Smooth muscle cell (in vitro differentiated cells): ENCODE data around the gene ZNF420. TPM values are rescaled to one million over a fixed set of nuclear protein-coding genes. Genes with fewer than 3 reads are reported as not detected.
"Not testable (repeated sequence)": the region's sequence is repeated elsewhere in the genome, so short reads cannot be mapped to it uniquely, and the experiment has no call there.

Experiments used
- DNase-seq: peaks from one replicate; lab custom pipeline; 2025; ENCODE audit not compliant: unreplicated experiment; lab: John Stamatoyannopoulos, UW
- H2AFZ ChIP-seq: fragments of 200-600 bp; sonication (generic); 2 replicates; pipeline ENCODE4 v1.6.0; 2016; ENCODE audit warnings: antibody characterized with exemption, low read depth, mild to moderate bottlenecking
- H3F3A ChIP-seq: fragments of 200-600 bp; sonication (generic); 2 replicates; pipeline ENCODE4 v1.6.0; 2017; ENCODE audit warnings: antibody characterized with exemption, low read depth
- H3K27ac ChIP-seq: fragments of 200-600 bp; sonication (generic); 2 replicates; pipeline ENCODE4 v1.5.1; 2016; ENCODE audit warnings: low read depth, mild to moderate bottlenecking
- H3K27me3 ChIP-seq: fragments of 200-600 bp; sonication (generic); 2 replicates; pipeline ENCODE4 v1.6.1; 2016; ENCODE audit warnings: low read depth, mild to moderate bottlenecking
- H3K36me3 ChIP-seq: fragments of 200-600 bp; sonication (generic); 2 replicates; pipeline ENCODE4 v1.5.1; 2016; ENCODE audit warnings: low read depth
- H3K4me1 ChIP-seq: fragments of 200-600 bp; sonication (generic); 2 replicates; pipeline ENCODE4 v1.5.1; 2016; ENCODE audit warnings: low read depth
- H3K4me2 ChIP-seq: fragments of 200-600 bp; sonication (generic); 2 replicates; pipeline ENCODE4 v1.6.0; 2016; ENCODE audit warnings: mild to moderate bottlenecking
- H3K4me3 ChIP-seq: fragments of 200-600 bp; sonication (generic); 2 replicates; pipeline ENCODE4 v1.5.1; 2016; ENCODE audit warnings: mild to moderate bottlenecking
- H3K79me2 ChIP-seq: fragments of 200-600 bp; sonication (generic); 2 replicates; pipeline ENCODE4 v1.6.0; 2016; ENCODE audit warnings: low read depth, mild to moderate bottlenecking
- H3K9ac ChIP-seq: fragments of 200-600 bp; sonication (generic); 2 replicates; pipeline ENCODE4 v1.6.0; 2016; ENCODE audit warnings: low read depth
- H3K9me3 ChIP-seq: fragments of 200-600 bp; sonication (generic); replicated peaks from 2 replicates; pipeline ENCODE4 v1.5.1; 2016; ENCODE audit warnings: low read depth
- H4K20me1 ChIP-seq: fragments of 200-600 bp; sonication (generic); 2 replicates; pipeline ENCODE4 v1.6.0; 2016; ENCODE audit warnings: low read depth
- WGBS: methylation state at CpG from one replicate; pipeline ENCODE4 v1.1.7; 2016; ENCODE audit warnings: low lambda C conversion rate; 5-methylcytosine and 5-hydroxymethylcytosine counted together
- polyA plus RNA-seq: library from polyadenylated mRNA; unstranded; fragments of >200 nt; fragmentation: Nextera tagmentation; extraction: Ambion mirVana; gene quantifications from 2 replicates; pipeline ENCODE4 v1.2.1, GENCODE V29; 2016
- total RNA-seq: library from RNA; depleted of rRNA; stranded (reverse); fragments of >200 nt; gene quantifications from 2 replicates; pipeline ENCODE4 v1.2.3, GENCODE V29; 2014
- TF ChIP-seq, protein P1 (sequence below): fragments of 200-600 bp; sonication (generic); IDR thresholded peaks from 2 replicates; pipeline ENCODE4 v1.5.1; 2017; ENCODE audit warnings: borderline replicate concordance, mild to moderate bottlenecking, antibody characterized with exemption; ENCODE audit not compliant: insufficient read depth, poor library complexity, severe bottlenecking

ZNF420 gene
- total and polyA plus RNA-seq, 2 experiments from 2014 or later = 4.9 to 11.0 TPM

DNA sequence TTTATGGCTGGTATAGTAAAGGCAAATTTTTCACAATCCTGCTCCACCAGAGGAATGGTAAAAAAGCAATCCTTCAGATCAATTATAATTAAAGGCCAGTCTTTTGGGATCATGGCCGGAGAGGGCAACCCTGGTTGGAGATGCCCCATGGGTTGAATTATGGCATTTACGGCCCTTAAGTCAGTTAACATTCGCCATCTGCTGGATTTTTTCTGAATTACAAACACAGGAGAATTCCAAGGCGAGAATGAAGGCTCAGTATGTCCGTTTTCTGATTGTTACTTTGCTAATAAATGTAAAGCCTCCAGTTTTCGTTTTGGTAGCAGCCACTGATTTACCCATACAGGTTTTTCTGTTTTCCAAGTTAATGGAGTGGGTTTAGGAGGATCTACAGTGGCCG, 33.5 kb downstream of the ZNF420 start:
- not testable (repeated sequence) for H3K9ac ChIP-seq, H3K4me2 ChIP-seq, H3K27me3 ChIP-seq, H2AFZ ChIP-seq, H3K27ac ChIP-seq, H3K79me2 ChIP-seq, DNase-seq, H4K20me1 ChIP-seq, H3K4me1 ChIP-seq, H3K4me3 ChIP-seq, H3F3A ChIP-seq
- peaks cover 54% of the 10 kb centered on the region for H3K9me3 ChIP-seq
- WGBS = 79% methylated on average over 7 of the region's 7 CpGs
- TF ChIP-seq, protein P1, sequence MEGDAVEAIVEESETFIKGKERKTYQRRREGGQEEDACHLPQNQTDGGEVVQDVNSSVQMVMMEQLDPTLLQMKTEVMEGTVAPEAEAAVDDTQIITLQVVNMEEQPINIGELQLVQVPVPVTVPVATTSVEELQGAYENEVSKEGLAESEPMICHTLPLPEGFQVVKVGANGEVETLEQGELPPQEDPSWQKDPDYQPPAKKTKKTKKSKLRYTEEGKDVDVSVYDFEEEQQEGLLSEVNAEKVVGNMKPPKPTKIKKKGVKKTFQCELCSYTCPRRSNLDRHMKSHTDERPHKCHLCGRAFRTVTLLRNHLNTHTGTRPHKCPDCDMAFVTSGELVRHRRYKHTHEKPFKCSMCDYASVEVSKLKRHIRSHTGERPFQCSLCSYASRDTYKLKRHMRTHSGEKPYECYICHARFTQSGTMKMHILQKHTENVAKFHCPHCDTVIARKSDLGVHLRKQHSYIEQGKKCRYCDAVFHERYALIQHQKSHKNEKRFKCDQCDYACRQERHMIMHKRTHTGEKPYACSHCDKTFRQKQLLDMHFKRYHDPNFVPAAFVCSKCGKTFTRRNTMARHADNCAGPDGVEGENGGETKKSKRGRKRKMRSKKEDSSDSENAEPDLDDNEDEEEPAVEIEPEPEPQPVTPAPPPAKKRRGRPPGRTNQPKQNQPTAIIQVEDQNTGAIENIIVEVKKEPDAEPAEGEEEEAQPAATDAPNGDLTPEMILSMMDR = peak; percentile 7
- H3K36me3 ChIP-seq = peaks cover 59% of the 10 kb centered on the region

GRCh38 chr19:37114001-37114400, 35.8 kb downstream of the ZNF420 start:
- WGBS = 98% methylated on average over 9 of the region's 9 CpGs
- H3K4me3 ChIP-seq = no peak overlapping the region
- no peak overlapping the region for H2AFZ ChIP-seq
- DNase-seq = no peak
- H3K9ac ChIP-seq = no peak overlapping the region
- TF ChIP-seq, protein P1 = peak; percentile 15
- no peaks in the 10 kb centered on the region for H3F3A ChIP-seq
- H3K9me3 ChIP-seq = peaks cover 51% of the 10 kb centered on the region
- H3K27me3 ChIP-seq = no peaks in the 10 kb centered on the region
- no peak overlapping the region for H3K27ac ChIP-seq
- no peak overlapping the region for H3K4me2 ChIP-seq
- H3K79me2 ChIP-seq = no peaks in the 10 kb centered on the region
- no peaks in the 10 kb centered on the region for H4K20me1 ChIP-seq
- H3K36me3 ChIP-seq = peaks cover 42% of the 10 kb centered on the region
- no peaks in the 10 kb centered on the region for H3K4me1 ChIP-seq

GRCh38 chr19:37122093-37122492, 43.9 kb downstream of the ZNF420 start:
- not testable (repeated sequence) for H3K27me3 ChIP-seq

GRCh38 chr19:37127999-37128820, 50.0 kb downstream of the ZNF420 start:
- no peaks in the 10 kb centered on the region for H3F3A ChIP-seq
- no peak for DNase-seq
- no peak overlapping the region for H3K4me2 ChIP-seq
- H3K36me3 ChIP-seq = peaks cover 52% of the 10 kb centered on the region
- H4K20me1 ChIP-seq = no peaks in the 10 kb centered on the region
- no peak overlapping the region for H3K27ac ChIP-seq
- no peak overlapping the region for H2AFZ ChIP-seq
- peaks cover 85% of the 10 kb centered on the region for H3K9me3 ChIP-seq
- no peaks in the 10 kb centered on the region for H3K79me2 ChIP-seq
- TF ChIP-seq, protein P1 = no peak
- H3K4me1 ChIP-seq = no peaks in the 10 kb centered on the region
- H3K4me3 ChIP-seq = peak overlapping the region; percentile 10
- no peak overlapping the region for H3K9ac ChIP-seq
- H3K27me3 ChIP-seq = no peaks in the 10 kb centered on the region
- WGBS = 97% methylated on average over 12 of the region's 12 CpGs

More at GRCh38 chr19:37122093-37122492, 43.9 kb downstream of the ZNF420 start:
- not testable (repeated sequence) for H3K79me2 ChIP-seq, H3K9ac ChIP-seq, H4K20me1 ChIP-seq, H3K4me2 ChIP-seq, H3F3A ChIP-seq, H3K27ac ChIP-seq, H3K4me1 ChIP-seq, H2AFZ ChIP-seq, DNase-seq, H3K4me3 ChIP-seq
- peaks cover 41% of the 10 kb centered on the region for H3K9me3 ChIP-seq
- WGBS = 93% methylated on average over 3 of the region's 3 CpGs
- peaks cover 21% of the 10 kb centered on the region for H3K36me3 ChIP-seq
